Measurements from ENCODE around the gene TMC5.
"Not testable (repeated sequence)": the region's sequence is repeated elsewhere in the genome, so short reads cannot be mapped to it uniquely, and the experiment has no call there.

The TMC5 gene

DNA sequence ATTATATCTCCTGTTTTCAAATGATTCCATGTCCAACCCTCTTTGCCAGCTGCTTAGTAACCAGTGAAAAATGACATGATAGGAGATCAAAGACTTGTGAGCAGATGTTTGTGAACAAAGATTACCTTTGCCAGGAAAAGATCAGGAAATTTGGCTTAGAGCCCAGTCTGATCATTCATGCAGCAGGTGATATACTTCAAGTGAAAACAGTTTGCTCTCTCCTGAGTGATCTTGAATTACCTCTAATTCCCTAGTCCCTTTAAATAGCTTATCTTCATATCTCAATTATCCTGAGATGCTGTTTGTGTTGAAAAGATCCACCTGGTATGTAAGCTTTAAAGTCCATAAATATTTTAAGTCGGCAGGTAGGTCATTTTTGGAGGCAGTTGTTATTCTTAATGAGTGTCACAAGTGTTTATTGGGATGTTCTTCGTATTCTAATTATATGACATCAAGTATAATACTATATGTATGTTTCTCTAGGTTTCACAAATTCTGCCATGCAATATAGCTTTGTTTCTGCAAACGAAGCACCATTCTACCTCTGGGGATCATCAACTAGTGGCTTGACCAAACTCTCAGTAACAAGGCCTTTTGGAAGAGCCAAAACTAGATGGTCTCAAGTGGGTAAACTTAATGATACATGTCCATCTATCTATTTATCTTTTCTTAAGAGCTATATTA is 124.6 kb downstream of the TMC5 start:
- DNase-seq (ENCODE audit: low read depth in 2 of 2) = no peak

DNA sequence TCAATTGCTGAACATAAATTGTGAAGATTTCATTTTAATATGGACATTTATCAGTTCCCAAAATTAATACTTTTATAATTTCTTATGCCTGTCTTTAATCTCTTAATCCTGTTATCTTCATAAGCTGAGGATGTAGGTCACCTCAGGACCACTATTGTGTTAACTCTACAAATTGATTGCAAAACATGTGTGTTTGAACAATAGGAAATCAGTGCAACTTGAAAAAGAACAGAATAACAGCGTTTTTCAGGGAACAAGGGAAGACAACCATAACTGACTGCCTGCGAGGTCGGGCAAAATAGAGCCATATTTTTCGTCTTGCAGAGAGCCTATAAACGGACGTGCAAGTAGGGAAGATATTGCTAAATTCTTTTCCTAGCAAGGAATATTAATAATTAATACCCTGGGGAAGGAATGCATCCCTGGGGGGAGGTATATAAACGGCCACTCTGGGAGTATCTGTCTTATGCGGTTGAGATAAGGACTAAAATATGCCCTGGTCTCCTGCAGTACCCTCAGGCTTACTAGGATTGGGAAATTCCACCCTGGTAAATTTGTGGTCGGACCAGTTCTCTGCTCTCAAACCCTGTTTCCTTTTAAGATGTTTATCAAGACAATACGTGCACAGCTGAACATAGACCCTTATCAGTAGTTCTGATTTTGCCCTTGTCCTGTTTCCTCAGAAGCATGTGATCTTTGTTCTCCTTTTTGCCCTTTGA is 125.8 kb downstream of the TMC5 start:
- DNase-seq (ENCODE audit: low read depth in 2 of 2) = not testable (repeated sequence)

DNA sequence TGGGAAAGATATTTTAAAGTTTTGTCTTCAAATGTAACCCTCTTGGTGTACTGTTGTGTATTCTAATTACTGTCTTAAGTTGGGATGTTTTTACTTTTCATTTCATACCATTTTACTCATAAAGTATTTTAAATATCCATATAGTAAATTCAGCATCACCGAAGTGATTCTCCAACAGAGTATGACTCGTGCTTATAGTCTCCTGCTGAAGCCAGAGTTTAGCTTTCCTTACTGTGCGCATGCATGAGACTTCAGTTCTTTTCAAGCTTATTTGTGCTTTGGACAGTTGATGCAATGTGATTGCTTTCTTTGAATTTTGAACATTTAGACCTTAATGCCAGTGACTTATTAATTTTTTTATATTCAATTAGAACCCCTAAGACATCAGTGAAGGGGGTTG is 130.5 kb downstream of the TMC5 start:
- DNase-seq (ENCODE audit: low read depth in 2 of 2) = no peak
